SU-DHL-6 (cell line): ENCODE measurements around the gene PCNX3.

Source experiments
- H2AFZ ChIP-seq: fragments of 200-600 bp; sonication (generic); 2 replicates; pipeline ENCODE4 v1.6.1; 2014; ENCODE audit warnings: low read depth, mild to moderate bottlenecking, moderate library complexity, mixed read lengths, antibody characterized with exemption, low read length; ENCODE audit not compliant: severe bottlenecking
- H3F3A ChIP-seq: fragments of 200-600 bp; shearing (Covaris generic); 2 replicates; pipeline ENCODE4 v1.6.0; 2016; ENCODE audit warnings: antibody characterized with exemption, mild to moderate bottlenecking; ENCODE audit not compliant: insufficient read depth
- H3K27ac ChIP-seq: fragments of 200-600 bp; sonication (generic); 2 replicates; pipeline ENCODE4 v1.5.1; 2016; ENCODE audit warnings: low read depth, mild to moderate bottlenecking, low read length, moderate library complexity, mixed read lengths
- H3K27me3 ChIP-seq: fragments of 200-600 bp; sonication (generic), shearing (Covaris generic); 2 replicates; pipeline ENCODE4 v1.6.0; 2014; ENCODE audit warnings: mild to moderate bottlenecking, low read length
- H3K36me3 ChIP-seq: fragments of 200-600 bp; sonication (generic); 2 replicates; pipeline ENCODE4 v1.6.1; 2014; ENCODE audit warnings: mild to moderate bottlenecking, low read length, mixed read lengths
- H3K4me2 ChIP-seq: fragments of 300-600, 200-600 bp; shearing (Covaris generic), sonication (generic); 2 replicates; pipeline ENCODE4 v1.6.0; 2014; ENCODE audit warnings: low read length, low read depth, mild to moderate bottlenecking; ENCODE audit not compliant: poor library complexity, severe bottlenecking
- H3K4me3 ChIP-seq: fragments of 200-600 bp; sonication (generic); 2 replicates; pipeline ENCODE4 v1.5.1; 2014; ENCODE audit warnings: antibody characterized with exemption, low read length, mild to moderate bottlenecking, mixed read lengths; ENCODE audit not compliant: insufficient read depth, poor library complexity, severe bottlenecking
- H3K79me2 ChIP-seq: fragments of 200-600 bp; sonication (generic); 2 replicates; pipeline ENCODE4 v1.6.1; 2014; ENCODE audit warnings: mild to moderate bottlenecking, low read length, moderate library complexity; ENCODE audit not compliant: insufficient read depth
- H3K9ac ChIP-seq: fragments of 200-600 bp; sonication (generic); 2 replicates; pipeline ENCODE4 v1.7.0; 2014; ENCODE audit warnings: mild to moderate bottlenecking, low read length
- H3K9me2 ChIP-seq: fragments of 200-600 bp; sonication (generic); replicated peaks from 2 replicates; pipeline ENCODE4 v1.6.1; 2014; ENCODE audit warnings: low read length; ENCODE audit not compliant: insufficient read depth
- H3K9me3 ChIP-seq: fragments of 200-600 bp; sonication (generic); 2 replicates; pipeline ENCODE4 v1.6.1; 2014; ENCODE audit warnings: low read length, mixed read lengths; ENCODE audit not compliant: insufficient read depth
- H4K20me1 ChIP-seq: fragments of 200-600 bp; sonication (generic); 2 replicates; pipeline ENCODE4 v1.6.1; 2014; ENCODE audit warnings: low read depth, mild to moderate bottlenecking, antibody characterized with exemption, low read length, moderate library complexity, mixed read lengths
- CTCF ChIP-seq: fragments of 200-600 bp; sonication (generic); IDR thresholded peaks from one replicate; pipeline ENCODE4 v1.5.1; 2017; ENCODE audit warnings: antibody characterized with exemption, mild to moderate bottlenecking, low read length, moderate library complexity; ENCODE audit not compliant: insufficient read depth, poor library complexity, severe bottlenecking
- EZH2phosphoT487 ChIP-seq: fragments of 200-600 bp; sonication (generic), shearing (Covaris generic); conservative IDR thresholded peaks from 2 replicates; pipeline ENCODE4 v1.6.1; 2018; ENCODE audit warnings: mild to moderate bottlenecking, antibody characterized with exemption, low read length, moderate library complexity, mixed read lengths

PCNX3 gene

DNA sequence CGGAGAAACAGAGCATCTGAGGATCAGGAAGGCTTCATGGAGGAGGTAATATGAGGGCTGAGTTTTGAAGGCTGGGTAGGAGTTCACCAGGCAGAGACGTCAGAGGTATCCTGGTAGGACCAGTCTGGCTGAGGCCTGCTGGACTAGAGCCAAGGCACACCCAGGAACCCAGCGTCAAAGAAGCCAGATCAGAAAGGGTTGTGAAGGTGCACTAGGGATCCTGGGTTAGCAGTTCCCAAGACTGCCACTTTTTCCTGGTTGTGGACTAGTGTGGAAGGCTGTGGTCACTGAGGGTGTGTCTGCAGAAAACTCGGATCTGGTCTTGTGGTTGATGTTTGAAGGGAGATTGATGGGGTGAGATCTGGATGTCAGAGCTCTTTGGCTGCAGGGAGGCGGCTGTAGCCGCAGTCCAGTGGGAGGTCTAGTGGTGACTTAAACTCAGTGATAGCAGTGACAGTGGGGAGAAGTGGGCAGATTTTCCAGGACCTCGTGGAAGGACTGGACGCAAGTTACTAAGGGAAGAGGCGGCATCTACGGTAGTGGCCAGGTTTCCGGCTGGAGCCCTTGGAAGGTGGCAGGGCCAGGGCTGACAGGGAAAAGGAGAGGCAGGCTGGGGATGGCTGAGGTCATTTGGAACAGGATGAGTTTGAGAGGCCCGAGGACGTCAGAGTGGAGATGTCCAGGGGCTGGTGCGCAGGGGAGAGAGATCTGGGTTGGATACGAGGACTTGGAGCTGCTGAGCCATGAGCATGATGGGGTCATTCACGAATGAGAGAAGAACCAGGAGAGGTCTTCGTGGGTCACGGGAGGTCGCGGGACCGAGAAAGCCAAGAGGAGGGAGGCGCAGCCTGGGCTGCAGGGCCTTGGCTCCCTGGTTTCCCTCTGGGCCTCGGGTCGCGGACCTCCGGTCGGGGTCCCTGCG lies 36.3 kb downstream of the PCNX3 start:
- Histone ChIP-seq H3K4me2 (peak overlapping the region; percentile 74), H3K9me2 (no peaks in the 10 kb centered on the region), H3K27me3 (no peaks in the 10 kb centered on the region), H3K9me3 (no peaks in the 10 kb centered on the region), H2AFZ (peak overlapping the region; percentile 37), H3K36me3 (no peaks in the 10 kb centered on the region), H4K20me1 (no peaks in the 10 kb centered on the region), H3K79me2 (no peaks in the 10 kb centered on the region), H3K27ac (peak overlapping the region; percentile 83), H3K9ac (peak overlapping the region; percentile 69), H3K4me3 (peak overlapping the region; percentile 35), H3F3A (peaks cover 19% of the 10 kb centered on the region)
- TF ChIP-seq EZH2phosphoT487 (no peak), CTCF (no peak)

DNA sequence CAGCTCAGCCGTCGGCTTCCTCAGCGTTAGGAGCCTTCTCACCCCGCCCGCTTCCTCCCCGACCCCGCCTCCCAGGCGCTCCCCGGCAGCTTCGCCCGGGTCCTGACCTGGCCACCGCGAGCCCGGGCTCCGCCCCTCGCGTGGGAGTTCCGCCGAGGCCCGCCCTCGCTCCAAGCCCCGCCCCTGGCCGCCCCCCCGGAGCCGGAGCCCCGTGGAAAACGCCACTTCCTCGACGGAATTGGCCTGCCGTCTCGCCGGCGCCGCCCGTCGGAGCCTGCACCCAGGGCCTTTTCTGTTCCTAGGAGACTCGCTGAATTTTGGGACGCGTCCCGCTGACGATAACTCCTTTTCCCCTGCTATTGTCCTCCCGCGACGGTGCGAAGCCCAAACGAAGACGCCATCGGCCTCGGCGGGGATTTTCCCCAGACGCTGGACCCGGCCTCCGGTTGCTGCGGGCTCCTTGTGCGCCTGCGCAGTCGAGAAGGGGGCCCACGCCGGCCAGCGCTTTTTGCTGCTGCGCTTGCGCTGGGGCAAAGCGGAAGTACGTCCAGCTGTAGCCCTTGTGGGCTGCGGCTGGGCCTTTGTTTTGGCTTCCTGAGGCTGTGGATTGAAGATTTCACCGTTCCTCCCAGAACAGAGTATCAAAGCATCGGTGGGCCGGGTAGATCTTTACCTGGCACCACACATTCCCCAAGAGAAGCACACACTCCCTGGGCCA lies 37.1 kb downstream of the PCNX3 start:
- Histone ChIP-seq H3K4me2 (peak overlapping the region; percentile 74), H3K36me3 (no peaks in the 10 kb centered on the region), H3K9me3 (no peaks in the 10 kb centered on the region), H3K27me3 (no peaks in the 10 kb centered on the region), H3K27ac (peak overlapping the region; percentile 83), H3F3A (peaks cover 19% of the 10 kb centered on the region), H4K20me1 (no peaks in the 10 kb centered on the region), H2AFZ (peak overlapping the region; percentile 37), H3K9me2 (no peaks in the 10 kb centered on the region), H3K4me3 (peak overlapping the region; percentile 57), H3K9ac (peak overlapping the region; percentile 69), H3K79me2 (no peaks in the 10 kb centered on the region)
- TF ChIP-seq CTCF (no peak), EZH2phosphoT487 (no peak)

- TF ChIP-seq EZH2phosphoT487: no peak
- TF ChIP-seq CTCF: no peak
- peaks cover 19% of the 10 kb centered on the region for H3F3A ChIP-seq
- no peaks in the 10 kb centered on the region for H3K27me3 ChIP-seq
- no peaks in the 10 kb centered on the region for H4K20me1 ChIP-seq
- H3K9me3 ChIP-seq: no peaks in the 10 kb centered on the region
- no peaks in the 10 kb centered on the region for H3K9me2 ChIP-seq
- no peaks in the 10 kb centered on the region for H3K36me3 ChIP-seq
- H2AFZ ChIP-seq: peak overlapping the region; percentile 37
- H3K79me2 ChIP-seq: no peaks in the 10 kb centered on the region
- H3K4me3 ChIP-seq: peak overlapping the region; percentile 57
- peak overlapping the region; percentile 74 for H3K4me2 ChIP-seq
- H3K9ac ChIP-seq: peak overlapping the region; percentile 69
- peak overlapping the region; percentile 83 for H3K27ac ChIP-seq
Observed at GRCh38 chr11:65653229-65654225, 38.0 kb downstream of the PCNX3 start.
